HepG2 (cell line): Measurements from ENCODE around the gene TIPIN. TPM values are rescaled to one million over a fixed set of nuclear protein-coding genes. Genes with fewer than 3 reads are reported as not detected.

Experiments
- ASH2L ChIP-seq: fragments of 300-600, 200-600 bp; sonication (generic); IDR thresholded peaks from 2 replicates; pipeline ENCODE4 v1.7.0; 2017; ENCODE audit warnings: low read depth, mild to moderate bottlenecking, moderate library complexity, mixed read lengths, low read length; ENCODE audit not compliant: insufficient read length
- BRD4 ChIP-seq: sonication (generic); formaldehyde crosslinking; IDR thresholded peaks from 2 replicates; pipeline ENCODE4 v1.4.0; 2020; ENCODE audit warnings: missing genetic modification reagents
- KAT7 ChIP-seq: IDR thresholded peaks from 2 replicates; pipeline ENCODE4 v1.6.1; 2018; ENCODE audit warnings: borderline replicate concordance, missing compliant biosample characterization
- MAF1 ChIP-seq: sonication (generic); formaldehyde crosslinking; IDR thresholded peaks from 2 replicates; pipeline ENCODE4 v1.5.0; 2020; ENCODE audit warnings: missing genetic modification reagents, borderline replicate concordance
- MED13 ChIP-seq: sonication (generic); formaldehyde crosslinking; IDR thresholded peaks from 2 replicates; pipeline ENCODE4 v1.5.0; 2020; ENCODE audit warnings: missing genetic modification reagents
- NCOA2 ChIP-seq: sonication (generic); formaldehyde crosslinking; IDR thresholded peaks from 2 replicates; pipeline ENCODE4 v1.8.0; 2022; ENCODE audit warnings: inconsistent platforms
- NRL ChIP-seq: sonication (generic); formaldehyde crosslinking; IDR thresholded peaks from 2 replicates; pipeline ENCODE4 v1.5.0; 2020; ENCODE audit warnings: missing genetic modification reagents, mild to moderate bottlenecking, moderate library complexity, borderline replicate concordance
- PRPF4 ChIP-seq: fragments of 200-400 bp; formaldehyde crosslinking; IDR thresholded peaks from 2 replicates; pipeline ENCODE4 v1.6.1; 2016; ENCODE audit warnings: low read length, low read depth; ENCODE audit not compliant: poor library complexity, severe bottlenecking
- RAD21 ChIP-seq: fragments of 450-650 bp; formaldehyde crosslinking; IDR thresholded peaks from 2 replicates; pipeline ENCODE4 v1.5.0; 2020; ENCODE audit warnings: mild to moderate bottlenecking
- SP2 ChIP-seq: sonication (generic); formaldehyde crosslinking; IDR thresholded peaks from 2 replicates; pipeline ENCODE4 v1.5.1; 2020; ENCODE audit warnings: mild to moderate bottlenecking, missing genetic modification reagents
- SPEN ChIP-seq: sonication (generic); formaldehyde crosslinking; IDR thresholded peaks from 2 replicates; pipeline ENCODE4 v1.5.1; 2020; ENCODE audit warnings: low read depth, mild to moderate bottlenecking, missing genetic modification reagents
- TAF1 ChIP-seq: sonication (generic); formaldehyde crosslinking; IDR thresholded peaks from 2 replicates; pipeline ENCODE4 v1.4.0; 2020; ENCODE audit warnings: missing genetic modification reagents
- THYN1 ChIP-seq: sonication (generic); formaldehyde crosslinking; IDR thresholded peaks from 2 replicates; pipeline ENCODE4 v1.8.1; 2023; ENCODE audit warnings: low read depth, mild to moderate bottlenecking, moderate library complexity, missing genetic modification reagents, borderline replicate concordance
- YY1 ChIP-seq: IDR thresholded peaks from 2 replicates; pipeline ENCODE4 v1.6.1; 2011; ENCODE audit warnings: low read length, low read depth, moderate library complexity, mild to moderate bottlenecking; ENCODE audit not compliant: insufficient read depth, insufficient replicate concordance
- ZNF292 ChIP-seq: sonication (generic); formaldehyde crosslinking; IDR thresholded peaks from 2 replicates; pipeline ENCODE4 v1.8.1; 2022; ENCODE audit warnings: mild to moderate bottlenecking, low read depth, missing genetic modification reagents, borderline replicate concordance
- ZNF33B ChIP-seq: sonication (generic); formaldehyde crosslinking; IDR thresholded peaks from 2 replicates; pipeline ENCODE4 v1.5.1; 2020; ENCODE audit warnings: mild to moderate bottlenecking, missing genetic modification reagents
- ZNF350 ChIP-seq: sonication (generic); formaldehyde crosslinking; IDR thresholded peaks from 2 replicates; pipeline ENCODE4 v1.4.0; 2020; ENCODE audit warnings: mild to moderate bottlenecking, low read depth, missing genetic modification reagents, borderline replicate concordance
- ZNF44 ChIP-seq: sonication (generic); formaldehyde crosslinking; IDR thresholded peaks from 2 replicates; pipeline ENCODE4 v1.5.1; 2020; ENCODE audit warnings: mild to moderate bottlenecking, missing genetic modification reagents
- ZSCAN9 ChIP-seq: IDR thresholded peaks from 2 replicates; pipeline ENCODE4 v1.6.1; 2016; ENCODE audit warnings: borderline replicate concordance
- polyA plus RNA-seq, 8 experiments: library from polyadenylated mRNA; depleted of rRNA in 3 of 8; stranded (reverse) in 7 of 8; unstranded in 1 of 8; fragments of >200 nt; fragmentation: Illumina TruSeq in 4 of 8; extraction: Trizol in 4 of 8; gene quantifications; 2 replicates each; pipeline versions ENCODE4 v1.2.1 to v1.2.3, GENCODE V29; 2011 to 2016; ENCODE audit warnings: low read depth in 4 of 8, missing spikeins in 1 of 8, mixed read lengths in 1 of 8; ENCODE audit not compliant: insufficient read depth in 1 of 8
- total RNA-seq, 5 experiments: library from RNA; depleted of rRNA; stranded (reverse); fragments of >200 nt; fragmentation: Illumina TruSeq; extraction: Trizol; gene quantifications; 2 replicates each; pipeline ENCODE4 v1.2.3, GENCODE V29; 2016; ENCODE audit warnings: low read depth in 1 of 5
- TF ChIP-seq, protein P1 (sequence below): sonication (generic); formaldehyde crosslinking; IDR thresholded peaks from 2 replicates; pipeline ENCODE4 v1.5.1; 2020; ENCODE audit warnings: missing genetic modification reagents, mild to moderate bottlenecking, borderline replicate concordance
- TF ChIP-seq, protein P2 (sequence below): IDR thresholded peaks from 2 replicates; pipeline ENCODE4 v1.6.1; 2012; ENCODE audit warnings: inconsistent platforms
- TF ChIP-seq, protein P3 (sequence below): sonication (generic); formaldehyde crosslinking; IDR thresholded peaks from 2 replicates; pipeline ENCODE4 v1.5.0; 2020; ENCODE audit warnings: missing genetic modification reagents
- TF ChIP-seq, protein P4 (sequence below): sonication (generic); formaldehyde crosslinking; IDR thresholded peaks from 2 replicates; pipeline ENCODE4 v1.4.0; 2020; ENCODE audit warnings: mild to moderate bottlenecking, missing genetic modification reagents, borderline replicate concordance
- TF ChIP-seq, protein P5 (sequence below): sonication (generic); formaldehyde crosslinking; IDR thresholded peaks from 2 replicates; pipeline ENCODE4 v1.8.0; 2022; ENCODE audit warnings: missing genetic modification reagents, mild to moderate bottlenecking, inconsistent platforms, borderline replicate concordance

Gene TIPIN
- total and polyA plus RNA-seq, 2 of the 13 experiments (the other 11 are each of a cell fraction or from before 2014, with no cell fraction given): 2.7 to 28.6 TPM

DNA sequence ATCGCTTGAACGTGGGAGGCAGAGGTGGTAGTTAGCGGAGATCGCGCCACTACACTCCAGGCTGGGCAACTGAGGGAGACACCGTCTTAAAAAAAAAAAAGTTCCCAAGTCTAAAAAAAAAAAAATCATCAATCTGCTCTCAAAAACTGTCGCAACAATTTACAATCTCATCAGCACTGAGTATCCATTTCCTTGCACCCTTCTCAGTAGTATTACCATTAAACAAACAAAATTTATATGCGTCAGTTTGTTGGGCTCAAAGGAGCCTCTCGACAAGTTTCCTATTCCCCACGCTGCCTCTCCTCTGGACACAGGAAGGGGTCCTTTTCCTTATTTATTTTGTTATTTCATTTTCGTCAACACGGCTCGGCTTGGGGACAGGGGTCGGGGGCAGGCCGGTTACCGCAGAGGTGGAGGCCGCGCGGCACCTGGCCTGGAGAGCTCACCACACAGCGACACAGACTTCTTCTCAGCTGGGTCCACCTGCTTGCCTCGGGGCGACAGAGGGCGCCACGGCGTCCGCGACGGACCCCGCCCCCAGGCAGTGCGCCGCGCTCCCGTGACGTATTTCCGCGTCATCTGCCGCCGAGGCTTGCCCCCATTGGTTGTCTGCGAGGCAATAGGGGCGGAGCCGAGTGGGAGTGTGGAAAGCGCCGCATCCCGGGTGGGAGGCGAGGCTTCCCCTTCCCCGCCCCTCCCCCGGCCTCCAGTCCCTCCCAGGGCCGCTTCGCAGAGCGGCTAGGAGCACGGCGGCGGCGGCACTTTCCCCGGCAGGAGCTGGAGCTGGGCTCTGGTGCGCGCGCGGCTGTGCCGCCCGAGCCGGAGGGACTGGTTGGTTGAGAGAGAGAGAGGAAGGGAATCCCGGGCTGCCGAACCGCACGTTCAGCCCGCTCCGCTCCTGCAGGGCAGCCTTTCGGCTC is 30.0 kb upstream of the TIPIN start, which contains the start of gene MAP2K1 (continued):
- TF ChIP-seq KAT7 (CRISPR knock-in tag): peak; percentile 77; the same call in 1 of the 2 replicates
- peak; percentile 64; the same call in 1 of the 2 replicates for TF ChIP-seq ZNF33B
- TF ChIP-seq, protein P1, sequence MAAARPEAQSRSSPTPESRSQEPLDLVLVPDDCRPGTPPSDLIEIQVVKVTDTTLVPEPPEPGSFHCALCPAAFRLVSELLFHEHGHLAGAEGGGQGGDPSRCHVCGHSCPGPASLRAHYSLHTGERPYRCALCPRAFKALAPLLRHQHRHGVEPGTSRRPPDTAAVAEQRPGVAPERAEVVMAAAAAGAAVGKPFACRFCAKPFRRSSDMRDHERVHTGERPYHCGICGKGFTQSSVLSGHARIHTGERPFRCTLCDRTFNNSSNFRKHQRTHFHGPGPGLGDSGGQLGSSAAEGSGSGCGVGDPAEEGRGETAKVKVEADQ (CRISPR knock-in tag): peak; percentile 67; the same call in 1 of the 2 replicates
- peak; percentile 77 for TF ChIP-seq SP2 (CRISPR knock-in tag)
- TF ChIP-seq ZNF350: peak; percentile 69
- TF ChIP-seq ZNF44: no peak; the same call in 1 of the 2 replicates
- TF ChIP-seq, protein P2, sequence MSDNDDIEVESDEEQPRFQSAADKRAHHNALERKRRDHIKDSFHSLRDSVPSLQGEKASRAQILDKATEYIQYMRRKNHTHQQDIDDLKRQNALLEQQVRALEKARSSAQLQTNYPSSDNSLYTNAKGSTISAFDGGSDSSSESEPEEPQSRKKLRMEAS: peak; percentile 88
- peak; percentile 96 for TF ChIP-seq SPEN
- no peak for TF ChIP-seq PRPF4
- peak; percentile 38; the same call in 1 of the 2 replicates for TF ChIP-seq ZSCAN9 (CRISPR knock-in tag)
- peak; percentile 80 for TF ChIP-seq TAF1
- TF ChIP-seq, protein P3, sequence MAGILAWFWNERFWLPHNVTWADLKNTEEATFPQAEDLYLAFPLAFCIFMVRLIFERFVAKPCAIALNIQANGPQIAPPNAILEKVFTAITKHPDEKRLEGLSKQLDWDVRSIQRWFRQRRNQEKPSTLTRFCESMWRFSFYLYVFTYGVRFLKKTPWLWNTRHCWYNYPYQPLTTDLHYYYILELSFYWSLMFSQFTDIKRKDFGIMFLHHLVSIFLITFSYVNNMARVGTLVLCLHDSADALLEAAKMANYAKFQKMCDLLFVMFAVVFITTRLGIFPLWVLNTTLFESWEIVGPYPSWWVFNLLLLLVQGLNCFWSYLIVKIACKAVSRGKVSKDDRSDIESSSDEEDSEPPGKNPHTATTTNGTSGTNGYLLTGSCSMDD (CRISPR knock-in tag): no peak
- peak; percentile 72 for TF ChIP-seq BRD4 (CRISPR knock-in tag)
- peak; percentile 51; the same call in 1 of the 2 replicates for TF ChIP-seq RAD21 (CRISPR knock-in tag)
- TF ChIP-seq, protein P4, sequence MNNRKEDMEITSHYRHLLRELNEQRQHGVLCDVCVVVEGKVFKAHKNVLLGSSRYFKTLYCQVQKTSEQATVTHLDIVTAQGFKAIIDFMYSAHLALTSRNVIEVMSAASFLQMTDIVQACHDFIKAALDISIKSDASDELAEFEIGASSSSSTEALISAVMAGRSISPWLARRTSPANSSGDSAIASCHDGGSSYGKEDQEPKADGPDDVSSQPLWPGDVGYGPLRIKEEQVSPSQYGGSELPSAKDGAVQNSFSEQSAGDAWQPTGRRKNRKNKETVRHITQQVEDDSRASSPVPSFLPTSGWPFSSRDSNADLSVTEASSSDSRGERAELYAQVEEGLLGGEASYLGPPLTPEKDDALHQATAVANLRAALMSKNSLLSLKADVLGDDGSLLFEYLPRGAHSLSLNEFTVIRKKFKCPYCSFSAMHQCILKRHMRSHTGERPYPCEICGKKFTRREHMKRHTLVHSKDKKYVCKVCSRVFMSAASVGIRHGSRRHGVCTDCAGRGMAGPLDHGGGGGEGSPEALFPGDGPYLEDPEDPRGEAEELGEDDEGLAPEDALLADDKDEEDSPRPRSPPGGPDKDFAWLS: no peak
- TF ChIP-seq ZNF292 (CRISPR knock-in tag): peak; percentile 73; the same call in 1 of the 2 replicates
- TF ChIP-seq MED13 (CRISPR knock-in tag): no peak
- TF ChIP-seq, protein P5, sequence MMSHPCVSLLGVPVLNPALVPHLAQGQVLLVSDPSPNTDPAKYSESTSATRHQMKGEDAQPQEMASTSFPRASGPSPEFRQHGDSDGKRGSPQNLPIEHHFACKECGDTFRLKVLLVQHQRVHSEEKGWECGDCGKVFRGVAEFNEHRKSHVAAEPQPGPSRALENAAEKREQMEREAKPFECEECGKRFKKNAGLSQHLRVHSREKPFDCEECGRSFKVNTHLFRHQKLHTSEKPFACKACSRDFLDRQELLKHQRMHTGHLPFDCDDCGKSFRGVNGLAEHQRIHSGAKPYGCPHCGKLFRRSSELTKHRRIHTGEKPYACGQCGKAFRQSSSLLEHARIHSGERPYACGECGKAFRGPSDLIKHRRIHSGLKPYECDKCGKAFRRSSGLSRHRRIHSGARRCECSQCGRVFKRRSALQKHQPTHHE (CRISPR knock-in tag): peak; percentile 66; the same call in 1 of the 2 replicates
- TF ChIP-seq ASH2L: peak; percentile 78
- TF ChIP-seq MAF1: 0 out of 2 replicates have a peak, but pooled peaks have one; percentile 77
- no peak for TF ChIP-seq THYN1 (CRISPR knock-in tag)
- peak; percentile 20; the same call in 1 of the 2 replicates for TF ChIP-seq NCOA2
- peak; percentile 71 for TF ChIP-seq YY1
- 0 out of 2 replicates have a peak, but pooled peaks have one; percentile 59 for TF ChIP-seq NRL (CRISPR knock-in tag)
